Measurements from ENCODE around the gene SEMA3E.

DNA sequence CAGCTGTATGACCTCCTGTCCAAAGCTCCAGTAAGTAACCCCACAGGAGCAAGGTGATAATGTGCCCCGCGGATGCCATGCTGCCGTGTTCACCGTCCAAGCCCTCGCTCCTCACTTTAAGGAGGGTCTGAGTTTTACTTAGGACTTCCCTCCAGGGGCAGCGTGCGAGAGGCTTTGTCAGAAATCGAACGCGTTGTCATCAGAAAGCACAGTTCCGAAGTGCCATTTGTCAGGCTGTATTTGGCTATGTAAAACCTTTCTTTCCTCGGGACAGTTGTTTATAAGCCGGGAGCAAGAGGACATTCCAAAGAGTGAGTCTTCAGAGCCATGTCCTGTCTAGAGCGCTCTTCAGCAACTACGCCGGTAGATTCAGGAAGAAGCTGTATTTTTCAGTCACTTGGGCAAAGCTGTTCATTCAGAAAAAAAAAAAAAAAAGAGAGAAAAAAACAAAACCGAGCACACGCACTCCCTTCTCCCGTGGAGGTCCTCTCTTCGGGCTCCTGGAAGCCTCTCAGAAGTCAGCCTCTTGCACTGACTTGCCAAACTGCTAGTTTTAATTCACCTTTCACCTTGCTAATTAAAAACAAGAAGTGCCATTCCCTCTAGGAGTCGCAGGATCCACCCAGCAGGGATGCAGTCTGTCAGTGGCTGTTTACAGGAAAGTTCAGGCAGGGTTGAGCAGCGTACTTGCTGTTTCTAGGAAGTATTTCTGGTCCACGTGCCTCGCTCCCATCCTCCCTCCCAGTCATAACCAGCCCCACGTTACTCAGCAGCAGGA is at the start of gene SEMA3E:
- TF ChIP-seq CTCF (IDR thresholded peaks at IDR 0.05; ENCODE audit: insufficient read depth, low read length, poor library complexity, severe bottlenecking) (no peak), EZH2phosphoT487 (conservative IDR thresholded peaks at IDR 0.05; ENCODE audit: low read length) (no peak)
